ENCODE measurements around the gene CENPL.

GRCh38 chr1:173856903-173857302, 32.2 kb upstream of the CENPL start:
- no peak for TF ChIP-seq SIN3A (conservative IDR thresholded peaks at IDR 0.05 in 1 of 2, IDR thresholded peaks at IDR 0.05 in 1 of 2; ENCODE audit: low read depth in 1 of 2, low read length in 2 of 2)
- no peak for TF ChIP-seq CTCF (IDR thresholded peaks at IDR 0.05; ENCODE audit: control extremely low read depth in 1 of 3, insufficient read depth in 1 of 3, low read depth in 1 of 3, low read length in 3 of 3)
- 0 out of 2 replicates have a peak, but pooled peaks have one; percentile 40 for TF ChIP-seq POLR2AphosphoS5 (IDR thresholded peaks at IDR 0.05; ENCODE audit: low read depth, low read length)
- no peak for TF ChIP-seq CEBPB (IDR thresholded peaks at IDR 0.05; ENCODE audit: low read depth, low read length)
- TF ChIP-seq YY1 (IDR thresholded peaks at IDR 0.05; ENCODE audit: low read depth, low read length), result no peak
- no peak for TF ChIP-seq BCL11A (IDR thresholded peaks at IDR 0.05; ENCODE audit: low read depth in 2 of 2, low read length in 2 of 2)
- TF ChIP-seq SP4 (IDR thresholded peaks at IDR 0.05; ENCODE audit: low read length), result no peak
- no peak for TF ChIP-seq NANOG (IDR thresholded peaks at IDR 0.05; ENCODE audit: insufficient read depth, low read depth, low read length, poor library complexity, severe bottlenecking)
- no peak for TF ChIP-seq ZNF274 (IDR thresholded peaks at IDR 0.05; ENCODE audit: borderline replicate concordance, extremely low read depth, low read length)
- TF ChIP-seq TEAD4 (IDR thresholded peaks at IDR 0.05; ENCODE audit: low read depth, low read length), result no peak
- TF ChIP-seq EZH2 (IDR thresholded peaks at IDR 0.05; ENCODE audit: low read depth, low read length, severe bottlenecking), result no peak
- no peak for TF ChIP-seq E2F6 (IDR thresholded peaks at IDR 0.05)
- TF ChIP-seq CBX5 (IDR thresholded peaks at IDR 0.05; ENCODE audit: low read depth, low read length), result no peak
- no peak for TF ChIP-seq RAD21 (IDR thresholded peaks at IDR 0.05 in 1 of 2, conservative IDR thresholded peaks at IDR 0.05 in 1 of 2; ENCODE audit: low read depth in 2 of 2, low read length in 2 of 2)
